ENCODE results near the gene BBS9. TPM values are rescaled to one million over a fixed set of nuclear protein-coding genes. Genes with fewer than 3 reads are reported as not detected.

Gene BBS9
- total RNA-seq, 1 experiment from 2014 or later, result 4.7 TPM

DNA sequence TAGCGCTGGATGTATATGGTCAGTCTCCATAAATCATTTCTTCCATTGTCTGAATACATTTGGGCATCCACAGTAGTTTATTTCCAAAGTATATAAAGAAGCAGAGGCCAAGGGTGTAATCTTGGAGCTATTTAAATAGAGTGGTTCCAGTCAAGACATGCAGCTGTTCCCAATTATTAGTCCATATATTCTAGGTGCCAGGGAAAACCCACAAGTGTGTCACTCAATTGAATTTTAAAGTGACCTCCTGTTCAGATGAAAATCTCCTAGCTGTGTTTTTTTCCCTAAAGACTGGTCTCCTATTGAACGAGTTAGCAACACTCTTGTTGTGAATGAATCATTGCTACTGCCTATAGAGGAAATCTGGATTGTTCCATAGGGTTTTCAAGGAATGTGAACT is 515.7 kb downstream of the BBS9 start:
- TF ChIP-seq, protein P1, sequence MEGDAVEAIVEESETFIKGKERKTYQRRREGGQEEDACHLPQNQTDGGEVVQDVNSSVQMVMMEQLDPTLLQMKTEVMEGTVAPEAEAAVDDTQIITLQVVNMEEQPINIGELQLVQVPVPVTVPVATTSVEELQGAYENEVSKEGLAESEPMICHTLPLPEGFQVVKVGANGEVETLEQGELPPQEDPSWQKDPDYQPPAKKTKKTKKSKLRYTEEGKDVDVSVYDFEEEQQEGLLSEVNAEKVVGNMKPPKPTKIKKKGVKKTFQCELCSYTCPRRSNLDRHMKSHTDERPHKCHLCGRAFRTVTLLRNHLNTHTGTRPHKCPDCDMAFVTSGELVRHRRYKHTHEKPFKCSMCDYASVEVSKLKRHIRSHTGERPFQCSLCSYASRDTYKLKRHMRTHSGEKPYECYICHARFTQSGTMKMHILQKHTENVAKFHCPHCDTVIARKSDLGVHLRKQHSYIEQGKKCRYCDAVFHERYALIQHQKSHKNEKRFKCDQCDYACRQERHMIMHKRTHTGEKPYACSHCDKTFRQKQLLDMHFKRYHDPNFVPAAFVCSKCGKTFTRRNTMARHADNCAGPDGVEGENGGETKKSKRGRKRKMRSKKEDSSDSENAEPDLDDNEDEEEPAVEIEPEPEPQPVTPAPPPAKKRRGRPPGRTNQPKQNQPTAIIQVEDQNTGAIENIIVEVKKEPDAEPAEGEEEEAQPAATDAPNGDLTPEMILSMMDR (IDR thresholded peaks at IDR 0.05; ENCODE audit: insufficient read depth in 1 of 2, low read depth in 1 of 2, low read length in 1 of 2, severe bottlenecking in 1 of 2, unreplicated experiment in 1 of 2), result no peak
- H3K9me3 ChIP-seq, result no peaks in the 10 kb centered on the region
- DNase-seq, result no peak
- H3K27me3 ChIP-seq (replicated peaks; ENCODE audit: control insufficient read depth, insufficient read depth, low read length), result no peaks in the 10 kb centered on the region; the same call in 1 of the 2 replicates
- ChIA-PET CTCF (no interaction called here), POLR2A (no interaction called here)
- intact Hi-C loops (cut with micrococcal nuclease; ENCODE audit: unreplicated experiment), result no loop called here
- no peaks in the 10 kb centered on the region for H3K4me1 ChIP-seq
- no TSS peak for BruUV-seq (replicated peaks)
- H3K4me3 Mint-ChIP-seq (ENCODE audit: unreplicated experiment), result no peak overlapping the region
- H3K9me3 Mint-ChIP-seq (ENCODE audit: unreplicated experiment), result no peaks in the 10 kb centered on the region
- H3K36me3 Mint-ChIP-seq (ENCODE audit: insufficient read depth, unreplicated experiment), result no peaks in the 10 kb centered on the region
- no peak overlapping the region for H3K4me3 ChIP-seq (ENCODE audit: low read depth, low read length)
- H3K27ac Mint-ChIP-seq (ENCODE audit: unreplicated experiment), result no peak overlapping the region
- peaks cover 16% of the 10 kb centered on the region for H3K27me3 Mint-ChIP-seq (ENCODE audit: insufficient read depth, unreplicated experiment)
- no peaks in the 10 kb centered on the region for H3K4me1 Mint-ChIP-seq (ENCODE audit: low read depth, unreplicated experiment)
- H3K36me3 ChIP-seq (ENCODE audit: control insufficient read depth, insufficient read depth, low read length), result no peaks in the 10 kb centered on the region

DNA sequence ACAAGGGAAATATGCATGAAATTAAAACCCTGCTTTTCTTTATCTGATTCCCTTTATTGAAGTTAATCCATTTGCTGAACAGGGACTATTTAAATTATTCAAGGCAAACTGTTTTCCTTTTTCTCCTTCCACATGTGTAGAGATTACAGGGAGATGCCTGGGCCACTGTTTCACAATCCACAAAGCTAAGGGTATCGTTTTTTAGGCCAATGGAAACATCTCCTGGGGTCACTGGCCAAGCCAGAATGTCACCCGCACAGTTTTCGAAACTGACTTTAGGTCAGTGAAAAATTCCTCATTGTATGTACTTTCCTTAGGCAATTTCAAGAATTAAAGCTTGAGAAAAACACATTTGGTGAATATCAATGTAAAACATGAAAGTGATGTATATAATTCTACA is 516.8 kb downstream of the BBS9 start:
- TF ChIP-seq, protein P1 (IDR thresholded peaks at IDR 0.05; ENCODE audit: insufficient read depth in 1 of 2, low read depth in 1 of 2, low read length in 1 of 2, severe bottlenecking in 1 of 2, unreplicated experiment in 1 of 2), result no peak
- CTCF ChIA-PET, result no interaction called here
- Mint-ChIP-seq H3K9me3 (ENCODE audit: unreplicated experiment) (no peaks in the 10 kb centered on the region), H3K27me3 (ENCODE audit: insufficient read depth, unreplicated experiment) (peaks cover 14% of the 10 kb centered on the region), H3K4me3 (ENCODE audit: unreplicated experiment) (no peak overlapping the region), H3K27ac (ENCODE audit: unreplicated experiment) (no peak overlapping the region), H3K36me3 (ENCODE audit: insufficient read depth, unreplicated experiment) (no peaks in the 10 kb centered on the region), H3K4me1 (ENCODE audit: low read depth, unreplicated experiment) (no peaks in the 10 kb centered on the region)
- BruUV-seq (replicated peaks), result no TSS peak
- Histone ChIP-seq H3K4me3 (ENCODE audit: low read depth, low read length) (no peak overlapping the region), H3K36me3 (ENCODE audit: control insufficient read depth, insufficient read depth, low read length) (no peaks in the 10 kb centered on the region), H3K4me1 (no peaks in the 10 kb centered on the region), H3K9me3 (no peaks in the 10 kb centered on the region), H3K27me3 (replicated peaks; ENCODE audit: control insufficient read depth, insufficient read depth, low read length) (no peaks in the 10 kb centered on the region; the same call in 1 of the 2 replicates)
- intact Hi-C loops (cut with micrococcal nuclease; ENCODE audit: unreplicated experiment), result no loop called here
- DNase-seq, result no peak
- POLR2A ChIA-PET, result no interaction called here

DNA sequence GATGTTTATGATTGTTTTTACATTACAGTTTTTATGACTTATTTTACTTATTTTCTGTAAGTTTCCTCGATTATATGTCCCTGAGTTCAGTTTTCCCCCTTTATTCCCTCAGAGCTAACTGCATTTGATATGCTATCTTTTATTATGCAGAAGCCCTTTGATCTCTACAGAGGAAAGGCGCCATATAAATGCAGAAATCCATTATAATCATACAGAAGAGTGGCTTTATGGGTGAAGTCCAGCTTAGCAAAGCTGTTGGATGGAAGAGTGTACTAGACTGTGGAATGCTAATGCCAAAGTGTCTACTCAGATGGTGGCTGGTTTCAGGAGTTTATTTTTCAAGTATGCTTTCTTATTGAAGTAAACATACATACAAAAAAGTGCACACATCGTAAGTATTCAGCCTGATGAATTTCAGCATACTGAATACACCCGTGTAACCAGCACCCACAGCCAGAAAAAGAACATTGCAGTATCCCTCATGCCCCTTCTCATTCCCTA is 517.6 kb downstream of the BBS9 start:
- Mint-ChIP-seq H3K36me3 (ENCODE audit: insufficient read depth, unreplicated experiment) (no peaks in the 10 kb centered on the region), H3K4me1 (ENCODE audit: low read depth, unreplicated experiment) (no peaks in the 10 kb centered on the region), H3K4me3 (ENCODE audit: unreplicated experiment) (no peak overlapping the region), H3K9me3 (ENCODE audit: unreplicated experiment) (no peaks in the 10 kb centered on the region), H3K27ac (ENCODE audit: unreplicated experiment) (no peak overlapping the region), H3K27me3 (ENCODE audit: insufficient read depth, unreplicated experiment) (peaks cover 14% of the 10 kb centered on the region)
- ChIA-PET POLR2A (no interaction called here), CTCF (no interaction called here)
- intact Hi-C loops (cut with micrococcal nuclease; ENCODE audit: unreplicated experiment), result no loop called here
- no peaks in the 10 kb centered on the region for H3K4me1 ChIP-seq
- H3K27me3 ChIP-seq (replicated peaks; ENCODE audit: control insufficient read depth, insufficient read depth, low read length), result no peaks in the 10 kb centered on the region; the same call in 1 of the 2 replicates
- H3K36me3 ChIP-seq (ENCODE audit: control insufficient read depth, insufficient read depth, low read length), result no peaks in the 10 kb centered on the region
- TF ChIP-seq, protein P1 (IDR thresholded peaks at IDR 0.05; ENCODE audit: insufficient read depth in 1 of 2, low read depth in 1 of 2, low read length in 1 of 2, severe bottlenecking in 1 of 2, unreplicated experiment in 1 of 2), result no peak
- H3K4me3 ChIP-seq (ENCODE audit: low read depth, low read length), result no peak overlapping the region
- DNase-seq, result no peak
- no TSS peak for BruUV-seq (replicated peaks)
- H3K9me3 ChIP-seq, result no peaks in the 10 kb centered on the region
